ENCODE measurements around the gene LRRIQ3.
"Not testable (repeated sequence)": the region's sequence is repeated elsewhere in the genome, so short reads cannot be mapped to it uniquely, and the experiment has no call there.

Gene LRRIQ3, protein sequence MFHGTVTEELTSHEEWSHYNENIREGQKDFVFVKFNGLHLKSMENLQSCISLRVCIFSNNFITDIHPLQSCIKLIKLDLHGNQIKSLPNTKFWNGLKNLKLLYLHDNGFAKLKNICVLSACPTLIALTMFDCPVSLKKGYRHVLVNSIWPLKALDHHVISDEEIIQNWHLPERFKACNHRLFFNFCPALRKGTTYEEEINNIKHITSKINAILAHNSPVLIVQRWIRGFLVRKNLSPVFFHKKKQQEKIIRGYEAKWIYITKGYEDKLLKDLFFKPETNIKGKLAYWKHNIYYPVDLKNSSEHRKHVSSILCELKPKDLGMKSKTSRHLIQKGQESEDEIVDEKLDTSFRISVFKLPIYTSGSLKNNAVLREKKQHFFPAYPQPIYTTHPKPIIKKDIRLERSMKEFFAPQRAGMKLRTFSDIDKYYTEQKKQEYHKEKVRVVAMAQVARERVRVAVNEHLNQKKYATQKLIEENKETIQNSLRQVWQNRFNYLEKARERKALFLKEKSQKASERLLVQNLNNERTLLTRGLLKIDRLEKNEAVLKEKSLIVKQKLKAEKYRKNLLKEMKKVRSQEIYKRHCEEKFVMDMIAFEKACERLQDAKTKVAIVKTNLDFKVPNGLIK

DNA sequence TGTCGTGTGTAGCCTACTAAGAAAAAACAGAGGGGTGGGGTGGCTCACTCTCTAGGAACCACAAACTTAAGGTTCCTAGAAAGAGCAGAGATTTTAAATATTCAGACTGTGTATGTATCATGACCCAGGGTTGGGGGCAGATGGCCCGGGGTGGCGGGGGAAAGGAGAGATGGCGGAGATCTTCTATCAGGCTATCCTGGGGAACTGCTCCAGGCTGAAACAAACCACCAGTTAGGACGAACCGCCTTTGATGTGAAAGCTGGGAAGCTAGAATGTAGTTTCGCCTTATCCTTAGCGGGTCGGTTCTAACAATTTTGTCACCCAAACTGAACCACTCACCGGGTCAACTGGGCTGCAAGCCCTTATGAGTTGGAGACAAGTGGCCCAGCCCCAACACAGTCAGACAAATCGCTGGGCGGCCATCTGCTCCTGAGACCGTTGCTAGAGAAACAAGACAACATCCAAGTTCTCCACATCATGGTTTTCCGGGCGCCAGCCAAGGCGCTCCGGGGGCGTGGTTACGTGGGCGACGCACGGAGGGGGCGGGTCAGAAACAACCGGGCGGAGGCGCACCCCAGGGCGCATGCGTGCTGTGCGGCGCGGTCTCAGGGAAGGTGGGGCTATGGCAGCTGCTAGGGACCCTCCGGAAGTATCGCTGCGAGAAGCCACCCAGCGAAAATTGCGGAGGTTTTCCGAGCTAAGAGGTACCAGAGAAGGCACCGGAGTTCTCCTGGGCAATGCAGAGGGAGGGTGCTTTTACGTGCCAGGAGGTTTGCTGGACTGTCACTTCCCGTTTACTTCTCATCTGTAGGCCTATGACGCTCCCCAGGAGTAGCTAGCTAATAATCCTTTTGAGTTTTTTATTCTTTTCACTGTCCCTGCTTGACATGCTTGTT is at the start of gene LRRIQ3, which contains the start of gene FPGT:
LRRIQ3 (minus strand) TSS at position 520 of the 896 bp plus-strand sequence. CDS start 14,492 bp downstream, outside the sequence.
FPGT (plus strand) TSS at position 586 of the 896 bp plus-strand sequence; CDS start at position 623, 37 bp downstream.
- peak; percentile 95 for DNase-seq

DNA sequence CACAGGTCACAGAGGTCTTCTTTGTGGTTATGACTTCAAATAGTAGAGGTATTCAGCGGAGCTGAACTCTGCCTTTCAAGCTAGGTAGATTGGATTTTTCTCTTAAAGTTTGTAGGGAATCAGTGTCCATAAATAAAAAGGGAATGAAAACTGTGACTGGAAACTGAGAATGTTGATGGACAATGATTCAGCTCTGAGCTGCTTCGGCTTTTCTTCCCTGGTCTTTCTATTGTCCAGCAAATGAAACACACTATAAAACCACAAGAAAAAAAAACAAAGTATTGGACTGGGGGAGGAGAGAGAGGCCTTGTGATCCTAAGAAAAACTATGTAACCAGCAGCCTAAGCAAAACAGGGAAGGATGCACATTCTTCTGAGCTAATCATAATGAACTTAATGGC is 48.3 kb upstream of the LRRIQ3 start:
- no peak for DNase-seq

DNA sequence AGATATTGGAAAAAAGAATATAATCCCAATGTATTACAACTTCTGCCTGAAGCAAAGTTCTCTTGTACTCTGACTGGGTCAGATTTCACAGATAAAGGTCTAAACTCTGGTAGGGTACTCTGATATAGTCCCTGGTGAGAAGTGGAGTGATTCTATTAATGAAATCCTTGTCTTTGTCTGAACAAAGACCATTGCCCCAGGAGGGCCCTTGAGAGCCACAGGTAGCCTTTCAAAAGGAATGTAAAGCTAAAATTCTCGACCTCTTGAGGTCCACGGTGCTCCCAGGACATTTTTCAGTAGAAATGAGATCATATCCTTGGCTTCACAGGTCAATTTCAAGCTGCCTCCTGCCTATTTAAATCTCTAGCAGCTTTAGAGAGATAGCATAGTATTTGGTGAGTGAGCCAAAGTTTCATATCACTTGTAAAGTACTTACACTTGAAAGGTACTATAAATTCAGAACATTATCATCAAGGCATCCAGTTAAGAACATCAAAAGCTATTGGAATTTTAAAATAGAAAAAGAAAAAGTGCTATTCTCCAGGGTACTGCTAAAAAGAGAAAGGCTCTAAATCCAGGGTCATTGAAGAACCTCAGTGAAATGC is 47.3 kb upstream of the LRRIQ3 start:
- DNase-seq = no peak

DNA sequence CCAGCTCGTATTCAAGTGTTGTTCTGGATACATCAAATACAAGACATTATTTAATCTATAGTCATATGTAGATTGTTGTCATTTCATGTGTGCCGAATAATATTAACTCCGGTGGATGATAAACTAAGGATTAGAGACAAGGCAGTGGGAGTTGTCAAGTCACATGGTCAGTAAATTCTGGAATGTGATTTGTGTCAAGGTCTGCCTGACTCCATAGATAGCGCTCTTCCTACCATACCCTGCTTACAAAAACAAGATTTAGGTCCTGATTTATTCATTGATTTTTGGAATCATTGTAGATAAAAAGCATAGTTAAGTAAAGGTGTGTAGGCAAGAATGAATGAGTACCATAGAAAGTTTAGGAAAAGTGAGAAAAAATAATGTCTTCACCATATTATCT is 39.8 kb upstream of the LRRIQ3 start:
- DNase-seq = no peak

DNA sequence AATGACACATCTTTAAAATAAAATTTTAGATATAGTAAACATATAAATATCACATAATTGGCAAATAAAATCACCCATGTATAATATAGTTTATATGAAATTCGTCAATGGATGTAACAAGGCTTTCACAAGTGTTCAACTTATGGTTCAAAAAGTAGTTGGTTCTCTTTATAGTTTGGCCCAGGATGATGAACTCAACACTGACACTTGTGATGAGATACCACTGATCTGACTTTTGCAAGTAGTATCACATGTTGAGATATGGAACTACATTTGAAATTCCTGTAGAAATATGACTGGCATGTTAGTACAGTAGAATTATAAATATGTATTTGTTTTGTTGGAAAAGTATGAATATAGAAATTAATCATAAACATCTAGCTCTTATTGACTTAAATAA is 39.1 kb upstream of the LRRIQ3 start:
- DNase-seq = no peak

DNA sequence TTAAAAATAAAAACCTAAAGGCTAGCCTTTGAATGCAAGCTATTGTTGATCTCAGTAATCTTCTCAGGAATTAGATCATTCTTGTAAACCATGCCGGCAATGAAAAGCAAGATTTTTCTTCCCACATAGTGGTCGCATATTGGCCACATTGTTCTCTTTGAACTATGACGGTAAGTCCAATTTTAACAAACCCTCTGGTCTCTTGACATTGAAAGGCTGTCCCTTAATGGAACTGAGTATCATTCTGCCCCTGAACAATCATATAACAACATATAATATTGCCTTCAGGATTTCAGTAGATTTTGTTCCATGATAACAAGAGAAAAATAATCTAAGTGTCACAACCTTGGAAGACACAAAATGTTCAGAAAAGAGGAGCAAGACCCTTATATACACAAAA is 38.5 kb upstream of the LRRIQ3 start:
- DNase-seq = no peak

DNA sequence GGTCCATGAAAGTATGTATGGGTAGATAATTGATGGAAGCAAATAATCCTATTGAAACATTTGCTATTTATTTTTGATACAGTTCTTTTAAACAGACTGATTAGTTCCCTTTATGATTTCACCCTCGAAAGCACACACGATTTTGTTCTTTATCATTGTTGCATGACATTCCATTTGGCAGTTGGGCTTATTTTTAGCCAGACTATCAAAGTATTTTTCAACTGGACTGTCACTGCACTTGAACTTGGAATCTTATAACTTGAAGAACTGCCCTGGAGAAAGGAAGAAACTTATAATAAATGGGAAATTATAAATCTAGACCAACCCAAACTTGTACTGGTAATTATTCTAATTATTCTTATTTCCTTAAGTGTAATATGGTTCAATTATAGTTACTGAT is 37.2 kb upstream of the LRRIQ3 start, which contains the start of gene TNNI3K:
TNNI3K (plus strand) TSS at position 235 of the 400 bp plus-strand sequence; CDS start at position 300, 65 bp downstream.
- DNase-seq = no peak

DNA sequence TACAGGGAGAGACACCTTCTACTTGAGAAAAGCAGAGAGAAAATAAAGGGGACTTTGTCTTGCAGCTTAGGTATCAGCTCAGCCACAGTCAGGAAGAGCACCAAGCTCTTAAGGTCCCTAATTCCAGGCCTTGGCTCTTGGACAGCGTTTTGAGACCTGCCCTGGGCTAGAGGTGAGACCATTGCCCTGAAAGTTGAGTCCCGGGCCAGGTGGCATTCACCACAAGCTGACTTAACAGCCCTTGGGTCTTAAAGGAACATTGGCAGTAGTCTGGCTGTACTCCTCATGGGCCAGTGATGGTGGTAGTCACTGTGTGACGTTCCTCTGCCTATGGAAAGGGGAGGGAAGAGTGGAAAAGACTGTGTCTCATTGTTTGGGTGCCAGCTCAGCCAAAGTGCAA is 25.5 kb upstream of the LRRIQ3 start:
- DNase-seq = no peak

DNA sequence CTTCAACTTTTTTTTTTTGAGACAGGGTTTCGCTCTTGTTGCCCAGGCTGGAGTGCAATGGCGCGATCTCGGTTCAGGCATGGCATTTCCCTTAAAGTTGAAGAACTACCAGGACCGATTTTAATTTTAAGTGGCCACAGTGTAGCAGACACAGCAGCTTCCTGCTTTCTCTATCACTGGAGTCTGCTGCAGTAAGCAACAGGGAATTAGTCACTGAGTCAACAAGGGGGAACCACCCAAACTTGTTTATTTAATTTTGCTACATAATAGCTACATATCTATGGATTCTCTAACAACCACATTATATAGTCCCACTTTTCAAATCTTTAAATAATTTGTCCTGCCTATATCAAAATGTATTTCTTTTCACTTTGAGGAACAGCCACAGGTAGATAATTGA is 24.7 kb upstream of the LRRIQ3 start:
- no peak for DNase-seq

DNA sequence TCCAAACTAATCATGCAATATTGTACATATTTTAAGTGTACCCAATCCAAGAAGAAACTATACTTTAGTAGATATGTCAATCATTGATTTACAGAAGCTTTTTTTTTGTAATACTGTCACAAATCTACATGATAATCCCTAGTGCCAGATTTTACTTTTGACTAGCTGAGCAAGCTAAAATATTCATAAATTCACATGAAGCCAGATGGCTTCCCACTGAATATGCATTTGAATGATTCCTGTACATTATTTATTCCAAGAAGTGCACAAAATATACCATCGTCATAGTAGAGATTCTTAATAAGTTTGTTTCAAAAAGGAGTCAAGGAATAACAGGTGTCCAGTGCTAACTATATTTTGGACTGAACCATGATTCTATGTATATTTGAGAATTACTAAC is 17.3 kb upstream of the LRRIQ3 start:
- no peak for DNase-seq

DNA sequence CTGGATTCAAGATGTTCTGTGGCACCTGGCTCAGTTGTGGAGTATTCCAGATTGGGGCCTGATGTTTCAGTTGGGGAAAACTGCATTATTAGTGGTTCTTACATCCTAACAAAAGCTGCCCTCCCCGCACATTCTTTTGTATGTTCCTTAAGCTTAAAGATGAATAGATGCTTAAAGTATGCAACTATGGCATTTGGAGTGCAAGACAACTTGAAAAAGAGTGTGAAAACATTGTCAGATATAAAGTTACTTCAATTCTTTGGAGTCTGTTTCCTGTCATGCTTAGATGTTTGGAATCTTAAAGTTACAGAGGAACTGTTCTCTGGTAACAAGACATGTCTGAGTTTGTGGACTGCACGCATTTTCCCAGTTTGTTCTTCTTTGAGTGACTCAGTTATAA is 7.3 kb upstream of the LRRIQ3 start:
- no peak for DNase-seq

DNA sequence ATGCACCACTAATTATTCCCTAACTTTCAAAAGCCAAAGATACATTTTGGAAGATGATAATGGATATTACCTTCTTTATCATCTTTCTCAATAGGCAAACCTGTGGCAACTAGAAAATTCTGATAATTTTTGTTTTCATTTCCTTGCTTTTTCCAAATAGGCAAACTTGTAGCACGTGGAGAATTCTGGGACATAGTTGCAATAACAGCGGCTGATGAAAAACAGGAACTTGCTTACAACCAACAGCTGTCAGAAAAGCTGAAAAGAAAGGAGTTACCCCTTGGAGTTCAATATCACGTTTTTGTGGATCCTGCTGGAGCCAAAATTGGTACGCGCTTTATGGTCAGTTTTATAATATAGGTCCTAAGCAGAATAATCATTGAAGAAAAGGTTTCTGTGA is 1.5 kb upstream of the LRRIQ3 start:
- DNase-seq = no peak

DNA sequence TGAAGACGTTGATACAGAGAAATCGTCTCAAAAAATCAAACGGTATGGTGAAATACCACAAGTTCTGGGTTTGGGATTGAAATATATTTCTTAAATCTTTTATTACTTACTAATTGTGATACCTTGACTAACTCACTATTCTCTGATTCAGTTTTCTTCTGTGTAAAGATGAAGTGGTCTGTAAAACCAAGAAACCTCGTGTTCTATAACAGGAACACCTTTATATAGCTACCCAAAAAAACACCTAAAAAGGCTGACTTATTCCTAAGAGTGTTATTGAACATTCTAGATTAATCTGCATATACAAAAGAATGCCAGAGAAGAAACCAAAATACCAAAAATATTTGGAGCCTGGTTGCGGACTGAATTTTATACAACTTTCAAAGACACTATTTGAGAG is 721 bp downstream of the LRRIQ3 start:
- no peak for DNase-seq

DNA sequence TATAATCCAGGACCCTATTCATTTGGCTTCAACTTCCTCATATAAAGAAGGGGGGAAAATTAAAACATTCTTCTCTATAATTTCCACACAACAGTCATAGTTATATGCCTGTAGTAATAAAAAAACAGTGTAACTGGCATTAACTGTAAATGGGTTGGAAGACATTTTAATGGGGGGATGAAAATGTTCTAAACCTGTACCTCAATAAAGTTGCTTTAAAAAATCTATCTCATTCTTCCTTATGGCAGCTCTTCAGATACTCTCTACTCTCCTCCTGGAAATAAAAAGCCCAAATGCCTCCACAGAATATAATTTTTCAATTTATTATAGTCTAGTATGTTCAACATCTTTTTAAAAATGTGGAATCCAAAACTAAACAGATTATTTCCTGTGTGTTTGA is 2.6 kb downstream of the LRRIQ3 start:
- DNase-seq = no peak

DNA sequence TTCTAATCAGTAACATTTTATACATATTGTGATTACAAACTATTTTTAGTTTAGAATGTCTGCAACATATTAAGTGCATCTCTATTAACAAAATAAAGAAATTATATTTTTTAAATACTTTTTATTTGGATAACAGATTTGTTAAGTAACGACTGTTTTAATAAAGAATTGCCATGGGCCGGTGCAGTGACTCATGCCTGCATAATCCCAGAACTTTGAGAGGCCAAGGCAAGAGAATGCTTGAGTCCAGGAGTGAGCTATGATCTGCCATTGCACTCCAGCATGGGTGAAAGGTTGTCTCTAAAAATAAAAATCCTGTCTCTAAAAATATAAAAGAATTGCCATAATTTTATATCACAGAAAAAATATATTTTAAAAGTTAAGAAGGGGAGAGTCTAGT is 4.1 kb downstream of the LRRIQ3 start:
- no peak for DNase-seq

DNA sequence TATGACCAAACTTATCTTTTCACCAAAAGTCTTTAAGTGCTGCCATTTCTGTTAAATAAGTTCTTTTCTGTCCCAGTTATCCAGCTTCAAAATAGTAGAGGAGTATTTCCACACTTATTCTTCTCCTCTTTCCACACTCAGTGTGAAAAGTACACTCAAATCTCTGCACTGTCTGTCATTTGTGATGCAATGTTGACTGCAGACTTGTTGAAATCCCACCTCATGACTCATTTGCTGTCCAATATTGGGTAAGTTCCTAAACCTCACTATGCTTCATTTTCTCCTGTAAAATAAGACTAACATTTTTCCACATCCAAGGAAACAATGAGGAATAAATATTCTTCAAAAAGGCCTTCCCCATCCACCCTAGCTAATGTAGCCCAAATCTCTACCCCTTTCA is 17.5 kb downstream of the LRRIQ3 start:
- DNase-seq = no peak

DNA sequence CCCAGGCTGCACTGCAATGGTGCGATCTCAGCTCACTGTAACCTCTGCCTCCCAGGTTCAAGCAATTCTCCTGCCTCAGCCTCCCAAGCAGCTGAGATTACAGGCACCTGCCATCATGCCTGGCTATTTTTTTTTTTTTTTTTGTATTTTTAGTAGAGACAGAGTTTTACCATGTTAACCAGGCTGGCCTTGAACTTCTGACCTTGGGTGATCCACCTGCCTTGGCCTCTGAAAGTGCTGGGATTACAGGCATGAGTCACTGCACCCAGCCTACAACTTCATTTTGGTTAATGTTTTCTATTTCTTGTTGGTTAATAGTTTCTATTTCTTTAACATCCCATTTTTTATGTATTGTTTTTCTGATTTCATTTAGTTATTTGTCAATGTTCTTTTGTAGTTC is 23.6 kb downstream of the LRRIQ3 start:
- not testable (repeated sequence) for DNase-seq

DNA sequence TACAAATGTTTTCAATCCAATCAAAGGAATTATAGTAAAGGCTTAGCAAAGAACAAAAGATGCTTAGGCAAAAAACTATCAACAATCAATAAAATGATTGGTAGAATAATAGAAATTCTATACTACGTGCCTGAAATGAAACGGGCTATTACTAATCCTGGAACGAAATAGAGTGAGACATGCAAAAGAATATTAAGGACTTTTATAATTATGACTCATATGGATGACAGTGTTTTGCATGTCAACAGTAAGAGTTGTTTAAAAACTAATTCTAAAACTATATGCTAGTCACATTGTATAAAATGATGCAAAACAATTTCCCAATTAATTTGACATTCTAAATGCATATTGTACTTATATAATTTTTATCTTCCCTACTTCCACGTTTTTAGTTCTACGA is 35.6 kb downstream of the LRRIQ3 start:
- no peak for DNase-seq

DNA sequence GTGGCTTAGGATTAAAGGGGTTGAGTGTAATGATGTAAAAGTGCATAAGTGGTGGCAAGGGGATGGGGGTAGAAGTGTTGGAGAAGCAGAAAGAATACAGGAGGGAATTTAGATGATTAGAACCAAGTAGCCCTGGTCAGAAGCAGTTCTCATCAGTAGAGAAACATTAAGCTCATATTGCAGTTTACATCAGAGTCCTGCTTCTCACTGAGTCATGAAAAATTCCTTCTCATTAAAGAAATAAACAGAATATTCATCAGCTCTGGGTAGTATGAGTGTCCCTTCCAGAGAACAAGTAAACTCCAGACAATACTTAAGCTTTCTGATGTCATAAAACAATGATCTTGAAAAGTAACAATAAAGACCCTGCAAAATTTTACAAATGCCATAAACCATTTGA is 36.5 kb downstream of the LRRIQ3 start:
- DNase-seq = no peak

DNA sequence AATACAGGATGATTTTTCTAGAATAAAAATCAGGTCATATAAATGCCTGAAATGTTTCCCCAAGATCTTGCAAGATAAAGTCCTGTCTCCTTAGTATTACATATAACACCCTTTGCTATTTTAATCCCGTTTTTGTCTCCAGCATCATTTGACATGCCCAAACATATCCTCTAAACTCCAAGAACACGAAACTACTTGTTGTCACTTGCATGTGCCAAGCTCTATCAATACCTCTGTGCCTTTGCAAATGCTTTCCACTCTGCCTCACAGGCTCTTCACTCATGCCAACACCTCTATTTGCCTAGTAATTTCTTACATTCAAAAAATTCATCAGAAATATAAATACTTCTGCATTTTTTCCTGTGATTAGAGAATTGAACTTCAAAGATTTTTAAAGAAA is 37.9 kb downstream of the LRRIQ3 start:
- DNase-seq = no peak

DNA sequence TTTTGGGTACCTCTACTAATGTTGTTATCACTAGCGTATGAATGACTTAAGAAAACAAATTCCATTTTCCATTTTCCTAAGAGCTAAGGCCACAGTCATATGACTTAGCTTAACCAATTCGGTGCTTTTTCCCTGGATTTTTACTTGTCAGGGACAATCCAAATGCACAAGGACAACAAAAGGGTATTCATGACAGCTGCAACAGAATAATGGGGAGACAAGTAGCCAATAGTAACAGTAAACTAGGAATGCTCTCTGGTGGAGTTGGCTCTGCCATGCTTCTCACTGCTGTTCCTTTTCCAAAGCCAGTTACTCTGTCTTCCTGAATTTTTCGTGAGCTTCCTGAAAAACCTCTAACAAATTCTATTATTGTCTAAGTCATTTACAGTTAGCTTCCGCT is 52.9 kb downstream of the LRRIQ3 start:
- no peak for DNase-seq

DNA sequence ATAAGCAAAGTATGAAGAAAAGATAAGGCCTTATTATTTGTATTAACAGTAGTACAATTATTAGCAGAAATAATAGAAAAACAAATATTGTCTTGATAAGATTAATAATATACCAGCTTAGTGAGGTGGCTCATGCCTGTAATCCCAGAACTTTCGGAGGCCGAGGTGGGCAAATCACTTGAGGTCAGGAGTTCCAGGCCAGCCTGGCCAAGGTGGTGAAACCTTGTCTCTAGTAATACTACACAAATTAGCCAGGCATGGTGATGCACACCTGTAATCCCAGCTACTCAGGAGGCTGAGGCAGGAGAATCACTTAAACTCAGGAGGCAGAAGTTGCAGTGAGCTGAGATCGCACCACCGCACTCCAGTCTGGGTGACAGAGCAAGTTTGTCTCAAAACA is 80.6 kb downstream of the LRRIQ3 start:
- DNase-seq = not testable (repeated sequence)

DNA sequence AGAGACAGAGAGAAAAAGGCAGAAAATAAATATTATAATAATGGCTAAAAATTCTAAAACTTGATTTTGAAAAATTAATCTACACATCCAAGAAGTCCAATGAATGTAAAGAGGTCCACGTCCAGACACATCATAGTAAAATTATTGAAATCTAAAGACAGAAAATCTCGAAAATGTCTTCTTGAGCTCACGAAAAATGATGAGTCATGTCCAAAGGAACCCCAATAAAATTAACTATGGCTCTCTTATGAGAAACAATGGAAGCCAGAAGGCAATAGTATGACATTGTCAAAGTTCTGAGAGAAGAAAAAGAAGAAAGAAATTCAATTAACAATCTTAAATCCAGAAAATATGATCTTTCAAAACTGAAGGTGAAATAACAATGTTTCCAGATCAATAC is 84.6 kb downstream of the LRRIQ3 start:
- DNase-seq = no peak
